Right ventricle myocardium inferior (tissue), 1 donor: ENCODE data around the gene ADCYAP1. TPM values are rescaled to one million over a fixed set of nuclear protein-coding genes. Genes with fewer than 3 reads are reported as not detected.
"Not testable (repeated sequence)": the region's sequence is repeated elsewhere in the genome, so short reads cannot be mapped to it uniquely, and the experiment has no call there.

Experiments used
- ATAC-seq: fragments of 200-7000 bp; cut with Tn5 transposase; one replicate; pipeline ENCODE4 v1.9.1; 2020; ENCODE audit warnings: mild to moderate bottlenecking, moderate library complexity
- DNase-seq: peaks from one replicate; pipeline ENCODE4 v3.0.0; 2021; ENCODE audit errors: missing footprints
- intact Hi-C: fragments of 100-400 bp; cut with DNase I; formaldehyde crosslinking; loops from one replicate; pipeline ENCODE4 v1.11.0; 2022
- long read RNA-seq: library from polyadenylated mRNA; unstranded; transcript quantifications from one replicate; pipeline ENCODE4 v2.0.0, GENCODE V29; 2021
- total RNA-seq: library from RNA; stranded (reverse); fragmentation: NEBNext Ultra II Directional; extraction: Animal tissue kit (Norgen Biotek cat#: 25700); gene quantifications from one replicate; pipeline ENCODE4 v1.2.1, GENCODE V29; 2021
- donor health status: DM: no; HTN: yes; CAD: no; lungs with severe emphysema.

Gene ADCYAP1
- total RNA-seq: not detected
- long read RNA-seq: 0 reads

GRCh38 chr18:904218-905090 lies at the start of gene ADCYAP1:
Gene ADCYAP1 (plus strand): TSS chr18:904871. CDS start chr18:905387, 516 bp downstream.
- ATAC-seq (no peak), DNase-seq (no peak)
- intact Hi-C loops: no loop called here

DNA sequence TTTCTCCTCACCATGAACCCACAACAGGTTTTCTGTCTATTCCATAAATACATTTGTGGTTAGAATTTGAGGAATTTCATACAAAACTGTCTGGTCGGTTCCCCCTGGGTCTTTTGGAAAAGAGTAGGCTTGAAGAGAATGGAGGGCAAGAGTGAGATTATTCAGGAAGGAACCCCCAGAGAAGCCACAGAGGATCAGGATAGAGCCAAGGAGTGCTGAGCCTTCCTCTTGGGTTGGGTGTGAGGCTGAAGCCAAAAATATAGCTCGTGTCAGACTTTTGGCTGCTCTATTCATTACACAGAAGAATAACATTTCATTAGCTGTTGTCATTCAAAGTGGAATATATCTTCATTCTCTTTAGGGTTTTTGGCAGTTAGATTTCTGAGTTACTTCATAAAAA lies 46.7 kb upstream of the ADCYAP1 start:
- ATAC-seq: no peak
- intact Hi-C loops: no loop called here
- DNase-seq: no peak

- ATAC-seq (peak; percentile 79), DNase-seq (peak; percentile 76)
- intact Hi-C loops: loop anchor here (5.0 kb wide), 2 partner anchors 97 to 1682 kb away; no protein-coding TSS in a partner anchor
Observed at GRCh38 chr18:864872-865273, 39.8 kb upstream of the ADCYAP1 start.

GRCh38 chr18:867257-867656 lies 37.4 kb upstream of the ADCYAP1 start:
- ATAC-seq (no peak), DNase-seq (no peak)
- intact Hi-C loops: loop anchor here (5.0 kb wide), 1 partner anchor 95 kb away; no protein-coding TSS in a partner anchor

GRCh38 chr18:873426-873825 lies 31.2 kb upstream of the ADCYAP1 start:
- intact Hi-C loops, ATAC-seq, DNase-seq: not testable (repeated sequence)

- ATAC-seq (no peak), DNase-seq (no peak)
- intact Hi-C loops: no loop called here
Observed at GRCh38 chr18:875912-876311, 28.8 kb upstream of the ADCYAP1 start.

DNA sequence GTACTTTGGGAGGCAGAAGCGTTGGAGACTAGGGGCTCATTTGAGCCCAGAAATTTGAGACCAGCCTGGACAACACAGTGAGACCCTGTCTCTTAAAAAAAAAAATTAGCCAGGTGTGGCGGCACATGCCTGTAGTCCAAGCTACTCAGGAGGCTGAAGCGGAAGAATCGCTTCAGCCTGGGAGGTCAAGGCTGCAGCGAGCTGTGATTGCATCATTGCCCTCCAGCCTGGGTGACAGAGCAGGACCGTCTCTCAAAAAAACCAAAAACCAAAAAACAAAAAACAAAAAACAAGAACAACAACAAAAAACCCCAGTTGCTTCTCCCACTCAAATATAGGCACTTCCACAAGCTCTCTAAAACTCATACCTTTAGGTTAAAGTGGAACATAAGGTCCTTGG lies 27.4 kb upstream of the ADCYAP1 start:
- ATAC-seq: no peak
- no peak for DNase-seq
- intact Hi-C loops: no loop called here

DNA sequence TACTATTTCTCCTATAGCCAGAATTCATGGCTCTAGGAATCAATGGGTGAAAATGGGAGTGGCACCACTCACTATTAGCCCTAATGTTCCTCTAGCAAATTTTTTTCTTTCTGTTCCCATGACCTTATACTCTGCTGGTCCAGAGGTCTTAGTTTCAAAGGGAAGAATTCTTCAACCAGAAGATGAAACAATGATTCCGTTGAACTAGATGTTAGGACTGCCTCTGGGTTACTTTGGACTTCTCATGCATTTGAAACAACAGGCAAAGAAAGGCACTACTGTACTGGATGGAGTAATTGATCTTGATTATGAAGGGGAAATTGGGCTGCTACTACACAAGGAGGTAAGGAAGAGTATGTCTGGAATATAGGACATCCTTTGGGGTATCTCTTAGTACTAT lies 18.6 kb upstream of the ADCYAP1 start:
- no peak for ATAC-seq
- intact Hi-C loops: no loop called here
- no peak for DNase-seq

GRCh38 chr18:887716-888115 lies 17.0 kb upstream of the ADCYAP1 start:
- ATAC-seq: no peak
- intact Hi-C loops: no loop called here
- DNase-seq: no peak

DNA sequence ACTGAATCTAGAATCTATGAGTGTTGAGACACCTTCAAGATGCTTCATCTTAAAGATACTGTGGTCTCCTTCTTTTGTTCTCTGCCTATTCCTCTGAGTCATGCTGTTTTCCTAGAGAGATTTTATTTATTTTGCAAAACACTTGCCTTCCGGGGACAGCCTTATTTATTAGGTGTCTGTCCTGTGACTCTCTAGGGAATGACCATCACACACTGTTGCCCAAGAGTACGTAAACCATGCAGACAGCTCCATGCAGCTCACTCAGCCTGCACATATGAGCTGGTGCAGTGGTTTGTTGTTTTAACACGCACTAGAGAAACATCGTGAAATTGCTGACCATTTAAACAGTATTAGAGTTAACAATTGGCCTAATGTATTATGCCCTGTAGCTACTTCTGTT lies 12.4 kb upstream of the ADCYAP1 start:
- ATAC-seq (no peak), DNase-seq (no peak)
- intact Hi-C loops: no loop called here

DNA sequence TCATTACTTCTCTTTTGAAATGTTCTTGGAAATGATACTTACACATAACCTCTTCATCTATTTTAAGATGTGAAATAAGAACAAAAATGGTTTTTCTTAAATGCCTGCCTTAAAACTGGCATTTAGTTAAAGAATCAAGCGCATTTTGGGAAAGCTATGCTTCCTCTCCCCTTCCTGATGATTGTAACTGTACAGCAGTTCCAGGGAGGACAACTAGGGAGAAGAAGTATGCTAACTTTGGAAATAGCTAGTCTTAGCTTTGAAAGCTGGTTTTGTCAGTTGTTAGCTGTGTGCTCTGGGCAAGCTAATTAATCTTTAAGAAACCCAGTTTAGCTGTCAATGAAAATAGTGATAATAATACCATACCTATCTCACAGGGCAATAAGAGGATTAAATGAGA lies 8.4 kb upstream of the ADCYAP1 start:
- ATAC-seq (no peak), DNase-seq (no peak)
- intact Hi-C loops: no loop called here

DNA sequence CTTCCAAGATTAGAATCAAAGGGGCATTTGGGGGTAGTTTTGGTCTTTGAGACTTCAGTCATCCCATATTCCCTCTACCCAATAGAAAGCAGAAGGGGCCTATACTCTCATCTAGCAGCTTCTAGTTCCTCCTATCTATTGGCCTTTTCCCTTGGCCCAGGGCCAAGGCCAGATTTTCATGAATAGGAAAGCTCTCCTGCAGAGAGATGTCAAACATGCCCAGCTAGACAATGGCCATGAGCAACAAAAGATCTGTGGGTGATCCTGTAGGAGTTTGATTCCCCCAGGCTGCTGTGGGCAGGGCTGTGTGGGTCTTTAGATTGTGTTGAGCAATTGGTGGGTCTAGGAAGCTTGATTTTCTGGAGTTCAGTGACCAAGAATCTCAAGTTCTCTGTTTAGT lies 2.9 kb upstream of the ADCYAP1 start:
- no peak for ATAC-seq
- DNase-seq: no peak
- intact Hi-C loops: no loop called here

DNA sequence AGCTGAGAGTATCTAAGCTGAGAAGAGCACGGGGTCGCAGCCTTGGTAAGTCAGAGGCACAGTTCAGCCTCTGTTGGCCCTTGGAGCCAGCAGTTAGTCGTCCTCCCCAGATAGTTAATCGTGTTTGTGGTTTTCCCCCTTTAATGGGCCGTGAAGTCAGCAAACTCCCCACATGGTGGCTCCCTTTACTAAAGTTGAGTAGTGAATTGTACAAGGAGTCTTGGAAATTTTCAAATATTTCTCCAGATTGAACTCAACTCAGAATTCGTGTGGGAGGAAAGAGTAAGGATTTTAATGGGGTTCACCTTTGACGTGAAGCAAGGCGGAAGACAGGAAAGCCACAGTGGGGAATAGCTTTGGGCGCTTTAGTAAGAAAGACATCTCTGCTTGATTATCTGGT lies 2.4 kb upstream of the ADCYAP1 start:
- intact Hi-C loops: no loop called here
- DNase-seq (no peak), ATAC-seq (no peak)

DNA sequence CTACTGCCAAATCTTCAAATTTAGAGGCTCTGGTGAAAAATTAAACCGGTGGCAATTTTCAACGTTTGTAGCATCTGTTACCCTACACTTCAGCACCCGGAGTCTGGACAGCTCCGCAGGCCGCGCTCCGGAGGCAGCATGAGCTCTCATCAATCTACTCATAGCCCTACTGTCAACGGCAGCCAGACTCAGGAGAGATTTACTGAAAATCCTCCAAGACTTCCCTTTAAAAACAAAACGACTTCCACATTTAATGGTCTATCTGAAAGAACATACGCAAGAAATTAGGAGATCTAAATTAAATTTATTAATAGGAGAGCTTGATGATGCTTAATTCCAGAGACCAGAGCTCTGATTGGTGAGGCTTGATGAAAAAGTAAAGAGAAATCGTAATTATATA lies 970 bp upstream of the ADCYAP1 start:
- ATAC-seq: no peak
- intact Hi-C loops: no loop called here
- DNase-seq: no peak

DNA sequence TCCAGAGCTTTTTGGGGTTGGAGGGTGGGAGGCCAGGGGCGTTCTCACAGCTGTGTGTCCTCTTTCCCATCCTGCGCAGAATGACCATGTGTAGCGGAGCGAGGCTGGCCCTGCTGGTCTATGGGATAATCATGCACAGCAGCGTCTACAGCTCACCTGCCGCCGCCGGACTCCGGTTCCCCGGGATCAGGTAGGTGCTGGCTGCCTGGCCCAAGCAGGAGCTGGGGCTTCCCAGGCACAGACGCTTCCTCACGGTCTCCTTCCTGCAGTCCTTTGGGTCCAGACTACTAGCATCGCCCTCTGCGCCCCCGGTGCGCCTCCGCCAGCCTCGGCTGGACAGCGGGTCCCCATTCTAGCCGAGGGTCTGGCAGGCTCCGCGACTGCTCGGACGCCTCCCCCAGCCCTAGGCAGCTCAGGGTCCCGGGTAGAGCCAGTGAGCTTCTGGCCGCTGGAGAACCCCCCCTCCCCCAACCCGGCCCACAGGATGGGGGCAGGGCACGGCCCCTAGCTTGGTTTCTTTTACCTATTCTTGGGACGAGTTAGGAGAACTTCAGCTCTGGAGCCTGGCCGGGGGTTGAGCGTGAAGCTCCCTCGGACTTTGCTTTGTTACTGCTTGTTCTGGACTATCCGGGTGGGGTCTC lies 756 bp downstream of the ADCYAP1 start:
- intact Hi-C loops: no loop called here
- no peak for ATAC-seq
- no peak for DNase-seq

- DNase-seq: no peak
- intact Hi-C loops: no loop called here
- no peak for ATAC-seq
Observed at GRCh38 chr18:905948-906415, 1.3 kb downstream of the ADCYAP1 start.

DNA sequence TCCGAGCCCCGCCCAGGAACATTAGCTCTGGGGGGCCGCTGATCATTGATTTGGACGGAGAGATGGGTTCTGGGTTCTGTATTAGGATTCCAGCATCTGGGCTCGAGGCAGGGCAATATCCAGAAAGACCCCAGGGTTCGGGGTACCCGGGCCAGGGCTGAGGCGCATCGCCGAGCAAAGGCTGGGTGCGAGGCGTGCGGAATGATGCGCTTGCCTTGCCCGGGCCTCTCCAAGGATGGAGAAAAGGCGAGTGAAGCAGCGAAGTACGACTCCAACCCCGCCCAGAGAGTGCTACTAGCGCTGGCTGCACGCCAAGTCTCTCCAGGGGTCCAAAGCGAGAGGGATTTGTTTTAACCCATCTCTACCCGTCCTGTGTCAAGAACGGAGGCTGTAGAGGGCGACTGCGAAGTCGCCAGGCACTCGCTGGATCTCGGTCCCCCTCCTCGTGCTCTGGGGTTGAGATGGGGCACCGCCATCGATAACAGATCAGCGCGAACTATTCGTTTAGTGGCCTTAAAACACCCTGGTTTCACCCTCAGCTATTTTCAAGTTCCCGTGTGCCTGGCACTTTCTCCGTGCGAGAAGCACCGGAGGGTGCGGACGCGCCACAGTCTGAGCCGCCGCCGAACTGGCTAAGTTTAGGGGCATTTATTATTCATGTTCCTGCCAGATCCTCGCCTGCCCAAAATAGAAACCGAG lies 1.9 kb downstream of the ADCYAP1 start:
- intact Hi-C loops: no loop called here
- no peak for ATAC-seq
- DNase-seq: no peak

DNA sequence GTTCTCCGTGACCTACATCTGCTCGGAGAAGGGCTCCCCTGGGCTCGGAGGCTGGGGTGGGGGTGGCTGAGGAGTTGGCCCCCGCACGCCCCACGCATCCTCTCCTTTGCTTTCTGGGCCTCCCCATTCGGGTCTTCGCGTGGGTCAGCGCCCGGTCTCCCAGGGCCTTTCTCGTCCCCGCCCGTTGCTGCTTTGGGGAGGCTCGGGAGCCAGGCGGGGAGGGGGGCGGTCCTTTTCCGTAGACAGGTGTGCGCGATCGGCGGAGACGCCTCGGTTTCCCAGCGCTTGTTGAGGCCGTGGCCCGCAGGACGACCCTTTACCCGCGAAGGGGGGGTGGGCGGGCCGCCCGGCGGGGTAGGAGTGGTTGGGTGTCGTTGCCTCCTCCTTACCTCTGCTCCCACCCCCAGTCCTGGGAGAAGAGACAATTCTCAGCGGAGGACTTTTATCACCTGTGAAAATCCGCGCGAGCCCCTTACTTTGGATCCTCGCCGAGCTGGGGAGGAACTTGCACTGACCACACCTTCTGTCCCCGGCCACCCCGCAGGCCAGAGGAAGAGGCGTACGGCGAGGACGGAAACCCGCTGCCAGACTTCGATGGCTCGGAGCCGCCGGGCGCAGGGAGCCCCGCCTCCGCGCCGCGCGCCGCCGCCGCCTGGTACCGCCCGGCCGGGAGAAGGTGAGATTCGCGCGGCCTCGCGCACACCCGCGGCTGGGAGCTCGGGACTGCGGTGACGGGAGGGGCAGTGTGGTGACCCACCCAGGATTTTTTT lies 2.6 kb downstream of the ADCYAP1 start:
- intact Hi-C loops: no loop called here
- ATAC-seq: peak; percentile 10
- DNase-seq: no peak
